SK-N-SH treated with all-trans-retinoic acid at 6 μM for 48 hours (cell line): ENCODE measurements around the gene HSD17B14.

Experiments
- ARNTL ChIP-seq: fragments of 450-650 bp; formaldehyde crosslinking; IDR thresholded peaks from 2 replicates; pipeline ENCODE4 v1.5.0; 2020; ENCODE audit warnings: low read depth, mild to moderate bottlenecking, moderate library complexity, borderline replicate concordance
- BACH2 ChIP-seq: fragments of 250-450 bp; sonication (Bioruptor Pico); IDR thresholded peaks from 2 replicates; pipeline ENCODE4 v1.9.0; 2021; ENCODE audit warnings: mild to moderate bottlenecking, borderline replicate concordance
- ISL1 ChIP-seq: fragments of 250-450 bp; sonication (Bioruptor Pico); IDR thresholded peaks from 2 replicates; pipeline ENCODE4 v2.1.2; 2022; ENCODE audit warnings: mild to moderate bottlenecking, moderate library complexity
- PATZ1 ChIP-seq: fragments of 250-450 bp; sonication (Bioruptor Pico); IDR thresholded peaks from 2 replicates; pipeline ENCODE4 v1.8.0; 2020; ENCODE audit warnings: mild to moderate bottlenecking, moderate library complexity, borderline replicate concordance
- RARB ChIP-seq: fragments of 250-450 bp; sonication (Bioruptor Pico); IDR thresholded peaks from 2 replicates; pipeline ENCODE4 v1.8.0; 2021; ENCODE audit warnings: mild to moderate bottlenecking, moderate library complexity
- SNAI2 ChIP-seq: fragments of 250-450 bp; sonication (Bioruptor Pico); IDR thresholded peaks from 2 replicates; pipeline ENCODE4 v1.5.0; 2020; ENCODE audit warnings: mild to moderate bottlenecking, moderate library complexity
- ZC3H10 ChIP-seq: fragments of 250-450 bp; sonication (Bioruptor Pico); IDR thresholded peaks from 2 replicates; pipeline ENCODE4 v1.5.1; 2021; ENCODE audit warnings: mild to moderate bottlenecking, moderate library complexity
- ZNF8 ChIP-seq: fragments of 450-650 bp; formaldehyde crosslinking; IDR thresholded peaks from 2 replicates; pipeline ENCODE4 v1.5.0; 2020; ENCODE audit warnings: mild to moderate bottlenecking, moderate library complexity

- TF ChIP-seq PATZ1 (CRISPR knock-in tag) (no peak), SNAI2 (CRISPR knock-in tag) (no peak), BACH2 (no peak), ARNTL (CRISPR knock-in tag) (no peak), ZNF8 (CRISPR knock-in tag) (no peak), RARB (CRISPR knock-in tag) (no peak), ISL1 (CRISPR knock-in tag) (no peak), ZC3H10 (CRISPR knock-in tag) (no peak)
These were observed 31.4 kb upstream of the HSD17B14 start for GRCh38 chr19:48867746-48868113.
